IMR-90 (cell line): ENCODE results near the gene AGK. TPM values are rescaled to one million over a fixed set of nuclear protein-coding genes. Genes with fewer than 3 reads are reported as not detected.

Experiments
- ATAC-seq: fragments of 200-7000 bp; cut with Tn5 transposase; 2 replicates; pipeline ENCODE4 v1.9.1; 2020; ENCODE audit warnings: low read depth, mild to moderate bottlenecking, moderate library complexity
- BruUV-seq: library from RNA; stranded (reverse); fragments of 400-500 nt; replicated peaks from 2 replicates; lab custom pipeline; 2021; lab: Mats Ljungman, UMichigan
- CTCF ChIA-PET: fragments of 300-600 bp; formaldehyde crosslinking; extraction: SDS; loops from one replicate; lab custom pipeline; 2021; ENCODE audit warnings: antibody characterized with exemption; lab: Yijun Ruan, JAX
- POLR2A ChIA-PET: fragments of 300-600 bp; sonication (Branson Sonifier 250); formaldehyde crosslinking; loops from one replicate; lab custom pipeline; 2022; ENCODE audit warnings: antibody characterized with exemption; ENCODE audit not compliant: unreplicated experiment; lab: Charles Lee
- DNase-seq: peaks from one replicate; pipeline ENCODE4 v3.0.0; 2013
- H2AFZ ChIP-seq: replicated peaks from 2 replicates; pipeline ENCODE3; 2013; ENCODE audit warnings: low read length, mild to moderate bottlenecking; ENCODE audit not compliant: poor library complexity
- H2AK5ac ChIP-seq: 2 replicates; pipeline ENCODE4 v1.6.1; 2013; ENCODE audit warnings: low read depth, low read length, inconsistent platforms
- H2AK9ac ChIP-seq: replicated peaks from 2 replicates; pipeline ENCODE3; 2013; ENCODE audit warnings: mild to moderate bottlenecking, low read depth, low read length, moderate library complexity; ENCODE audit not compliant: poor library complexity
- H2BK120ac ChIP-seq: 2 replicates; pipeline ENCODE4 v1.6.1; 2013; ENCODE audit warnings: low read depth, low read length, inconsistent platforms
- H2BK15ac ChIP-seq: 3 replicates; pipeline ENCODE4 v1.6.1; 2013; ENCODE audit warnings: low read depth, low read length, inconsistent platforms
- H2BK20ac ChIP-seq: 2 replicates; pipeline ENCODE4 v1.6.1; 2013; ENCODE audit warnings: low read depth, mild to moderate bottlenecking, inconsistent platforms, low read length, moderate library complexity
- H2BK5ac ChIP-seq: 2 replicates; pipeline ENCODE4 v1.6.1; 2013; ENCODE audit warnings: mild to moderate bottlenecking, low read depth, low read length, inconsistent platforms; ENCODE audit not compliant: poor library complexity, severe bottlenecking
- H3K14ac ChIP-seq: replicated peaks from 2 replicates; pipeline ENCODE4 v1.6.1; 2013; ENCODE audit warnings: low read depth, low read length, inconsistent platforms
- H3K18ac ChIP-seq: 2 replicates; pipeline ENCODE4 v1.6.1; 2013; ENCODE audit warnings: low read depth, low read length, control low read depth
- H3K23ac ChIP-seq: 2 replicates; pipeline ENCODE4 v1.6.1; 2013; ENCODE audit warnings: low read depth, low read length, inconsistent platforms
- H3K27ac ChIP-seq: 2 replicates; pipeline ENCODE4 v1.5.1; 2013; ENCODE audit warnings: mild to moderate bottlenecking, control low read depth, low read length; ENCODE audit not compliant: insufficient read depth
- H3K27me3 ChIP-seq: 2 replicates; pipeline ENCODE4 v1.6.1; 2013; ENCODE audit warnings: low read length; ENCODE audit not compliant: control insufficient read depth, insufficient read depth
- H3K36me3 ChIP-seq: 2 replicates; pipeline ENCODE4 v1.6.1; 2013; ENCODE audit warnings: low read length, mixed read lengths; ENCODE audit not compliant: control insufficient read depth, insufficient read depth
- H3K4ac ChIP-seq: 2 replicates; pipeline ENCODE4 v1.6.1; 2013; ENCODE audit warnings: low read depth, low read length, inconsistent platforms
- H3K4me1 ChIP-seq: 2 replicates; pipeline ENCODE4 v1.6.1; 2013; ENCODE audit warnings: low read length, mixed read lengths; ENCODE audit not compliant: control insufficient read depth, insufficient read depth
- H3K4me2 ChIP-seq: 2 replicates; pipeline ENCODE4 v1.6.1; 2013; ENCODE audit warnings: low read depth, mild to moderate bottlenecking, control low read depth, low read length, moderate library complexity
- H3K4me3 ChIP-seq: 2 replicates; pipeline ENCODE4 v1.5.1; 2013; ENCODE audit warnings: low read depth, mild to moderate bottlenecking, control low read depth, low read length, moderate library complexity; ENCODE audit not compliant: insufficient read depth
- H3K56ac ChIP-seq: 2 replicates; pipeline ENCODE4 v1.6.1; 2013; ENCODE audit warnings: low read length, inconsistent platforms; ENCODE audit not compliant: insufficient read depth; ENCODE audit errors: extremely low read depth
- H3K79me1 ChIP-seq, 2 experiments: 2 replicates each; pipeline ENCODE4 v1.6.1; 2013; ENCODE audit warnings: low read length in 2 of 2, inconsistent platforms in 1 of 2, low read depth in 1 of 2
- H3K9ac ChIP-seq: 2 replicates; pipeline ENCODE4 v1.6.1; 2013; ENCODE audit warnings: low read depth, low read length, control low read depth
- H3K9me1 ChIP-seq: 2 replicates; pipeline ENCODE4 v1.6.1; 2013; ENCODE audit warnings: low read length, inconsistent platforms; ENCODE audit not compliant: insufficient read depth
- H3K9me3 ChIP-seq: 2 replicates; pipeline ENCODE4 v1.6.1; 2013; ENCODE audit warnings: low read length; ENCODE audit not compliant: control insufficient read depth, insufficient read depth
- H4K20me1 ChIP-seq: 2 replicates; pipeline ENCODE4 v1.6.1; 2013; ENCODE audit warnings: low read length, inconsistent platforms; ENCODE audit not compliant: insufficient read depth
- H4K5ac ChIP-seq: 2 replicates; pipeline ENCODE4 v1.6.1; 2013; ENCODE audit warnings: mild to moderate bottlenecking, low read depth, low read length, control low read depth
- H4K8ac ChIP-seq, 2 experiments: 2 replicates each; pipeline ENCODE4 v1.6.1; 2013; ENCODE audit warnings: low read depth in 2 of 2, low read length in 2 of 2, control low read depth in 1 of 2, inconsistent platforms in 1 of 2
- H4K91ac ChIP-seq: 2 replicates; pipeline ENCODE4 v1.6.1; 2013; ENCODE audit warnings: low read depth, low read length, inconsistent platforms; ENCODE audit not compliant: insufficient read depth
- CEBPB ChIP-seq: IDR thresholded peaks from 2 replicates; pipeline ENCODE4 v1.6.1; 2012; ENCODE audit warnings: low read depth, low read length, improper control_type of control experiment
- CHD1 ChIP-seq: IDR thresholded peaks from 2 replicates; pipeline ENCODE4 v1.6.1; 2012; ENCODE audit warnings: low read depth, low read length, improper control_type of control experiment
- CTCF ChIP-seq: conservative IDR thresholded peaks from 2 replicates; pipeline ENCODE4 v1.5.1; 2012; ENCODE audit warnings: mild to moderate bottlenecking, low read depth, low read length, improper control_type of control experiment
- ELK1 ChIP-seq: fragments of 150-350 bp; IDR thresholded peaks from 2 replicates; pipeline ENCODE4 v1.6.1; 2016; ENCODE audit warnings: low read depth, mild to moderate bottlenecking, low read length, moderate library complexity, borderline replicate concordance
- FOS ChIP-seq: fragments of 150-350 bp; IDR thresholded peaks from 2 replicates; pipeline ENCODE4 v1.6.1; 2016; ENCODE audit warnings: low read depth, low read length
- MAFK ChIP-seq: IDR thresholded peaks from 2 replicates; pipeline ENCODE4 v1.6.1; 2012; ENCODE audit warnings: low read depth, low read length, improper control_type of control experiment
- MAZ ChIP-seq: IDR thresholded peaks from 2 replicates; pipeline ENCODE4 v1.6.1; 2012; ENCODE audit warnings: low read depth, mild to moderate bottlenecking, low read length, improper control_type of control experiment, moderate library complexity, borderline replicate concordance
- MXI1 ChIP-seq: IDR thresholded peaks from 2 replicates; pipeline ENCODE4 v1.6.1; 2012; ENCODE audit warnings: low read depth, mild to moderate bottlenecking, low read length, moderate library complexity, borderline replicate concordance
- NFE2L2 ChIP-seq: fragments of 150-350 bp; IDR thresholded peaks from 2 replicates; pipeline ENCODE4 v1.6.1; 2016; ENCODE audit warnings: low read depth, mild to moderate bottlenecking, low read length
- POLR2A ChIP-seq: IDR thresholded peaks from 2 replicates; pipeline ENCODE4 v1.6.1; 2012; ENCODE audit warnings: mild to moderate bottlenecking, low read depth, low read length
- RAD21 ChIP-seq: IDR thresholded peaks from 2 replicates; pipeline ENCODE4 v1.6.1; 2012; ENCODE audit warnings: low read length, improper control_type of control experiment
- RCOR1 ChIP-seq: IDR thresholded peaks from 2 replicates; pipeline ENCODE4 v1.6.1; 2012; ENCODE audit warnings: mild to moderate bottlenecking, low read length, improper control_type of control experiment; ENCODE audit not compliant: insufficient replicate concordance
- RFX5 ChIP-seq: IDR thresholded peaks from 2 replicates; pipeline ENCODE4 v1.8.0; 2012; ENCODE audit warnings: low read depth, mild to moderate bottlenecking, low read length, moderate library complexity
- USF2 ChIP-seq: fragments of 150-350 bp; IDR thresholded peaks from 2 replicates; pipeline ENCODE4 v1.6.1; 2017; ENCODE audit warnings: mild to moderate bottlenecking, antibody characterized with exemption, low read length, low read depth
- WGBS, 2 experiments: methylation state at CpG; one replicate each; pipeline versions ENCODE4 v1.1.5 to v1.1.7; 2013; ENCODE audit warnings: missing lambda C conversion rate in 2 of 2; ENCODE audit not compliant: insufficient read length in 1 of 2; ENCODE audit errors: extremely low coverage in 2 of 2; 5-methylcytosine and 5-hydroxymethylcytosine counted together
- dilution Hi-C: fragments of 300-500 bp; cut with HindIII; formaldehyde crosslinking; loops from one replicate; pipeline ENCODE4 v1.14.3; 2018; ENCODE audit warnings: low sequenced_read_pairs; ENCODE audit not compliant: unreplicated experiment
- in situ Hi-C: fragments of 300-500 bp; cut with MboI; formaldehyde crosslinking; loops from 3 replicates; pipeline ENCODE4 v1.14.3; 2019; ENCODE audit warnings: low sequenced_read_pairs, inconsistent platforms, mixed read lengths
- intact Hi-C: fragments of 100-400 bp; cut with micrococcal nuclease; formaldehyde crosslinking; loops from 2 replicates; pipeline ENCODE4 v1.10.0; 2022
- polyA plus RNA-seq, 3 experiments: library from polyadenylated mRNA; depleted of rRNA; stranded (reverse); fragments of >200 nt; gene quantifications; 2 replicates each; pipeline ENCODE4 v1.2.3, GENCODE V29; 2012; ENCODE audit warnings: low replicate concordance in 1 of 3
- total RNA-seq: library from RNA; depleted of rRNA; stranded (reverse); fragments of >200 nt; gene quantifications from 2 replicates; pipeline ENCODE4 v1.2.3, GENCODE V29; 2012

AGK gene
- total and polyA plus RNA-seq, 2 of the 4 experiments (the other 2 are of a cell fraction): 35.5 to 37.3 TPM

DNA sequence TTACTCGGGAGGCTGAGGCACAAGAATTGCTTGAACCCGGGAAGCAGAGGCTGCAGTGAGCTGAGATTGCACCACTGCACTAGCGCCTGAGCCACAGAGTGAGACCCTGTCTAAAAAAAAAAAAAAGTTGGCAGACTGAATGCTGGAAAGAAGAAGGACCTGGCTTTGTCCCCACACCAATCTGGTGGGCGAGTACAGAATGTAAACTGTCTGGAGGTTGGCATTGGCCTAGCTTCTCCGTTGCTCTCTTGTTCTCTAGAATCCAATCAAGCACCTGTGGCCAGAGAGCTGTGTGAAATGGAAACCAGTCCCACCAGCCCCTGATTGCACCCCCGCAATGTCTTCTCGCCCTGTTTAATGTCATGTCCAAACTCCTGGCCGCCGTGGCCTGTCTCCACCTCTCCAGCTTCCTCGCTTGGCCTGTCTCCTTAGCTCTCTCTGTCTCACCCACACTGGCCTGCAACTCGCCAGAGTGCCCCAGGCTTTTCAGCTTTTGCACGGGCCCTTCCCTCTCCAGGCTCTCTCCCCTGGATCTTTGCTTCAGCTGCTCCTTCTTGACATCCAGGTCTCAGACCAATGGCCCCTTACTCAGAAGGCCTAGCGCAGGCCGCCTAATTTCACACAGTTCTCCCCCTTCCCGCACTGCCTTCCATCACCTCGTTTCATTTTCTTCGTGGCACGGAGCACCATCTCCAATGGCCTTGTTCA lies 670 bp upstream of the AGK start:
- no TSS peak for BruUV-seq
- H3K18ac ChIP-seq: peak overlapping the region; percentile 1; the same call in 1 of the 2 replicates
- no peaks in the 10 kb centered on the region for H3K27me3 ChIP-seq
- no peaks in the 10 kb centered on the region for H4K20me1 ChIP-seq
- peak overlapping the region; percentile 66 for H4K91ac ChIP-seq
- H2BK15ac ChIP-seq: peak overlapping the region; percentile 1; the same call in 2 of the 3 replicates
- H2BK120ac ChIP-seq: peak overlapping the region; percentile 83
- peak overlapping the region; percentile 40 for H2BK5ac ChIP-seq
- intact Hi-C loops: loop anchor here (1.0 to 5.0 kb wide), 3 partner anchors 37 to 536 kb away; partner anchors contain the start of gene MRPS33
- POLR2A ChIA-PET: no interaction called here
- CTCF ChIA-PET: interaction anchor here (0.7 to 1.5 kb wide), 2 partner anchors 17 to 99 kb away, joined by 3 to 5 read pairs; no protein-coding TSS in a partner anchor
- H3K56ac ChIP-seq: peak overlapping the region; percentile 52; the same call in 1 of the 2 replicates
- H3K9ac ChIP-seq: peak overlapping the region; percentile 64
- ATAC-seq (peak; percentile 24), DNase-seq (no peak)
- peak overlapping the region; percentile 91 to 96 for H4K8ac ChIP-seq
- H3K4me1 ChIP-seq: peaks cover 3% of the 10 kb centered on the region; the same call in 1 of the 2 replicates
- peaks cover 4% of the 10 kb centered on the region for H3K9me1 ChIP-seq
- no peaks in the 10 kb centered on the region for H3K9me3 ChIP-seq
- H2BK20ac ChIP-seq: peak overlapping the region; percentile 64
- H3K4ac ChIP-seq: peak overlapping the region; percentile 98
- peak overlapping the region; percentile 98 for H2AFZ ChIP-seq
- WGBS, 2 experiments: 53% methylated on average over 10 of the region's 18 CpGs; no CpG with 5 or more reads in 1 of the 2 experiments
- peak overlapping the region; percentile 37 for H3K27ac ChIP-seq
- peak overlapping the region; percentile 98 for H3K4me3 ChIP-seq
- H3K4me2 ChIP-seq: peak overlapping the region; percentile 74
- no peak overlapping the region for H2AK5ac ChIP-seq
- H3K79me1 ChIP-seq: peaks cover 17 to 27% of the 10 kb centered on the region in 2 experiments
- peak overlapping the region; percentile 99 for H3K14ac ChIP-seq
- dilution Hi-C loops: no loop called here
- H3K36me3 ChIP-seq: no peaks in the 10 kb centered on the region
- H3K23ac ChIP-seq: peak overlapping the region; percentile 48
- H2AK9ac ChIP-seq: peak overlapping the region; percentile 8
- H4K5ac ChIP-seq: peak overlapping the region; percentile 57
- in situ Hi-C loops: no loop called here
- no peak for TF ChIP-seq CEBPB
- no peak for TF ChIP-seq RCOR1
- TF ChIP-seq CTCF: no peak
- TF ChIP-seq USF2: no peak
- TF ChIP-seq ELK1: no peak
- TF ChIP-seq FOS: no peak
- TF ChIP-seq MAZ: no peak
- no peak for TF ChIP-seq MAFK
- TF ChIP-seq NFE2L2: no peak
- no peak for TF ChIP-seq RFX5
- TF ChIP-seq CHD1: no peak
- TF ChIP-seq POLR2A: no peak
- TF ChIP-seq RAD21: no peak
- TF ChIP-seq MXI1: no peak
